SH-SY5Y (cell line): ENCODE results near the gene CYTL1.

Source experiments
- GATA2 ChIP-seq: IDR thresholded peaks from 2 replicates; pipeline ENCODE4 v1.6.1; 2011; ENCODE audit warnings: mild to moderate bottlenecking, low read depth, low read length
- GATA3 ChIP-seq: IDR thresholded peaks from 2 replicates; pipeline ENCODE4 v1.6.1; 2011; ENCODE audit warnings: low read depth, mild to moderate bottlenecking, low read length, moderate library complexity

Gene CYTL1

DNA sequence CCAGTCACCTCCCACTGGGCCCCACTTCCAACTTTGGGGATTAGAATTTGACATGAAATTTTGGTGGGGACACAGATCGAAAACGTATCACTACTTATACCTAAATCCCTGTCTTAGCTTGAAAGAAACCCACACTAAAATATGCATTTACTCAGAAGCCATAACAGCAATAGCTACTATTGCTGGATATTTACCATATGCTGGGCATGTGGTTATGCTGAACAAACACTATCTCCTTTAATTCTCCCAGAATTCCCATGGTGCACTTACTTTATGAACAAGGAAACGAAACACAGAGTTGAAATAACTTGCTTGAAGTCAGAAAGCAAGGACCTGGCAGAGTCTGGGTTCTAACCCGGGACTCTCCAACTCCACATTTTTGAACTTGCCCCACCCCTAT, 39.3 kb downstream of the CYTL1 start:
- TF ChIP-seq GATA3: no peak
- no peak for TF ChIP-seq GATA2

DNA sequence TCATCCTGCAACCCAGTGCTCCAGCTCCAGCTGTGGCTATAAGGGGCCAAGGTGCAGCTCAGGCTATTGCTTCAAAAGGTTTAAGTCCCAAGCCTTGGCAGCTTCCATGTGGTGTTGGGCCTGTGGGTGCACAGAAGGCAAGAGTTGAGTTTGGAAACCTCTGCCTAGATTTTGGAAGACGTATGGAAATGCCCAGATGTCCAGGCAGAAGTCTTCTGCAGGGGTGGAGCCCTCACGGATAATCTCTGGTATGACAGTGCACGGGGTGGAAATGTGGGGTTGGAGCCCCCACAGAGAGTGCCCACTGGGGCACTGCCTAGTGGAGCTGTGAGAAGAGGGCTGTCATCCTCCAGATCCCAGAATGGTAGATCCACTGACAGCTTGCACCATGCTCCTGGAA, 44.5 kb downstream of the CYTL1 start:
- no peak for TF ChIP-seq GATA3
- no peak for TF ChIP-seq GATA2

DNA sequence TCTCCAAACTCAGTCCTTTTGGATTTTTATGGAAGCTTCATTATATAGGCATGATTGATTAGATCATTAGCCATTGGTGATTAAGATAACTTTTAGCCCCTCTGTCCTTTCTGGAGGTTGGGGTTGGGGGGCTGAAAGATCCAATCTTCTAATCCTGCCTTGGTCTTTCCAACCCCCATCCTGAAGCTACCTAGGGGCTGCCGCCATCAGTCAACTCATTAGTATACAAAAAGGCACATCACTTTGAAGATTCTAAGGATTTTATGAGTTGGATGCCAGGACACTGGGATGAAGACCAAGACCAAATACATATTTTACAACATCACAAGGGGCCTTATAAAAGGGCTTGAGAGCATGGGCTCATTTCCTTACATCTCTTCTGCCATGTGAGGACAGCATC, 47.5 kb downstream of the CYTL1 start:
- TF ChIP-seq GATA3 (no peak), GATA2 (no peak)

DNA sequence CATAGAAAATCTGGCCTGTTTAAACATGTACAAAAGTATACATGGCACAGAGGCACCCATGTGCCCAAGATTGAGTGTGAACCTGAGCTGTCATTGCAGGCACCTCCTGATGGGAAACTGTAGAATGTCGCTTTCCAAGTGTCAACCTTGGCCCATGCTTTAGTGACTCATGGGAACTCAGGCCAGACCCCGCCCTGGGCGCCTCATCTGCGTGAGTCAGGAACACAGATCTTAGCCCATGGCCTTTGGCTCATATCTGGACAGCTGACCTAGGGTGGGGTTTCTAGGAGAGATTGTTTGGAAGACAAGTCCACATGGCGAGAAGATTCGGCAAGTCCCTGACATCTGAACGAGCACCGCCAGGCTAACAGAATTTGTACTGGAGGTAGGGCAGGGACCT, 50.0 kb downstream of the CYTL1 start:
- TF ChIP-seq GATA3: no peak
- TF ChIP-seq GATA2: no peak

DNA sequence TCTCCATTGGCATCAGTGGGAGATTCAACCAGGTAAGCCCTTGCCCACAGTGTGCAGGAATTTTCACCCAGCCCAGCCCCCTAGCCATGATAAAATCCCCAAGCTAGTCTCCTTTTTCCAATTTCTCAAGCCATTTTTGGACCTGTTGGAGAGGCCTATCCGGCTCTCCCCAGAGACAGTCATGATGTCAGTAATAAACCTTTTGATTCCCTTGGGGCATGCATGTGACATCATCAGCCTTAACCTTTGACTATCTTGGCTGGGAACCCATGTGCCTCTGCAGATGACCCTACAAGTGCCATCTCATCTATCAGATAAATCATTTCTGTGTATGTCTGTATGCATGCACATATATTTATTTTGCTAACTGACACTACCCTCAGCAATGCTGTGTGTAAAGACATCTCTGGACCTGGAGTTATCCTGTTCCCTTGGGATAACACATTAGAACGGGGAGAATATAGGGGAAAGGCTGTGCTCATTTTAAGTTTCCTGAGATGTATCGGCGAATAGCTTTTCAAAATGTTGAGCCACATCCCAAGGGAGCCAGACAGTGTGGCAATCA, 51.0 kb downstream of the CYTL1 start:
- TF ChIP-seq GATA3 (no peak), GATA2 (no peak)
